Uterus (tissue), 4 donors: ENCODE measurements around the gene TAGLN2. TPM values are rescaled to one million over a fixed set of nuclear protein-coding genes. Genes with fewer than 3 reads are reported as not detected.

Experiments used
- DNase-seq, 2 donors: peaks; one replicate each; pipeline ENCODE4 v3.0.0-alpha.2; 2019 to 2020
- H3K27ac ChIP-seq, 2 donors: fragments of 200-600 bp; sonication (generic); 1 replicate in 1 of 2; 2 replicates in 1 of 2; pipeline ENCODE4 v1.5.1; 2016 to 2018
- H3K27me3 ChIP-seq, 2 donors: fragments of 200-600 bp; sonication (generic); one replicate each; pipeline ENCODE4 v1.5.1; 2018 to 2019; ENCODE audit warnings: control low read depth in 1 of 2
- H3K36me3 ChIP-seq, 2 donors: fragments of 200-600 bp; sonication (generic); one replicate each; pipeline ENCODE4 v1.5.1; 2019; ENCODE audit warnings: control low read depth in 1 of 2
- H3K4me1 ChIP-seq, 2 donors: fragments of 200-600 bp; sonication (generic); one replicate each; pipeline ENCODE4 v1.5.1; 2018 to 2019; ENCODE audit warnings: control low read depth in 1 of 2
- H3K4me3 ChIP-seq, 2 donors: fragments of 200-600 bp; sonication (generic); 1 replicate in 1 of 2; 2 replicates in 1 of 2; pipeline ENCODE4 v1.5.1; 2018 to 2019; ENCODE audit warnings: mild to moderate bottlenecking in 1 of 2
- H3K9me3 ChIP-seq, 2 donors: fragments of 200-600 bp; sonication (generic); one replicate each; pipeline ENCODE4 v1.5.1; 2019; ENCODE audit warnings: control low read depth in 1 of 2
- POLR2A ChIP-seq, 2 donors: fragments of 450-650 bp; IDR thresholded peaks; one replicate each; pipeline ENCODE4 v1.6.1; 2016; ENCODE audit warnings: antibody characterized with exemption in 2 of 2, mild to moderate bottlenecking in 1 of 2, moderate library complexity in 1 of 2
- intact Hi-C: fragments of 100-400 bp; cut with DNase I; formaldehyde crosslinking; loops from one replicate; pipeline ENCODE4 v1.15.1; 2023; ENCODE audit warnings: low total_unique reads
- total RNA-seq, 4 donors: library from RNA; depleted of rRNA in 3 of 4; stranded (reverse); fragments of >200 nt in 3 of 4; gene quantifications; one replicate each; pipeline versions ENCODE4 v1.1.0 to v1.2.4, GENCODE V29; 2014 to 2023
- TF ChIP-seq, protein P1 (sequence below), 4 experiments: fragments of 200-600 bp in 2 of 4; fragments of 450-650 bp in 2 of 4; sonication (generic) in 2 of 4; IDR thresholded peaks; one replicate each; pipeline ENCODE4 v1.5.1; 2016 to 2019; ENCODE audit warnings: antibody characterized with exemption in 4 of 4, mild to moderate bottlenecking in 2 of 4, moderate library complexity in 1 of 4
- donor health status: DM: yes; HTN: yes; CAD: no.

TAGLN2 gene
- total RNA-seq, 4 donors from 2014 or later: 113 to 246 (median 197) TPM

DNA sequence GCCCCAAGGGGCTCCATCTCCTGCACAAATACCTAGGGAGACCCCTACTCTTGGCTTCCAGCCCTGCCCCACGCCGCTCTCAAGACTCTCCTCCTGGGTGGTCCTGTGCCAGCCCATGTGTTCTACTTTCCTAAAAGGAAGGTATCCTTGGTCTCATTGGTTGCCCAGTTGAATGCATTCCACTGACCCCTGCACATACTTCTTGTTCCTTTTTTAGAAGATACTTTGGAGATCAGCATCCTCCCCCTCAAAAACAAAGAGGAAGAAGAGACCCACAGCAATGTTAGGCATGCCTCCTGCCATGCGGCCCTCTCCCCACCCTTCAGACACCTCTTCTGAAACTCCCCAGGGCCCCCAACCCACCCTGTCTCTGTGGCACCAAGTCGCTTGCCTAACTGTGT is 24.7 kb upstream of the TAGLN2 start:
- H3K4me1 ChIP-seq: no peaks in the 10 kb centered on the region
- H3K27me3 ChIP-seq: no peaks in the 10 kb centered on the region
- intact Hi-C loops: no loop called here
- no peaks in the 10 kb centered on the region for H3K9me3 ChIP-seq
- H3K36me3 ChIP-seq: no peaks in the 10 kb centered on the region
- no peak overlapping the region for H3K27ac ChIP-seq
- H3K4me3 ChIP-seq: no peak overlapping the region
- TF ChIP-seq POLR2A (IDR thresholded peaks at IDR 0.05): no peak
- TF ChIP-seq, protein P1, sequence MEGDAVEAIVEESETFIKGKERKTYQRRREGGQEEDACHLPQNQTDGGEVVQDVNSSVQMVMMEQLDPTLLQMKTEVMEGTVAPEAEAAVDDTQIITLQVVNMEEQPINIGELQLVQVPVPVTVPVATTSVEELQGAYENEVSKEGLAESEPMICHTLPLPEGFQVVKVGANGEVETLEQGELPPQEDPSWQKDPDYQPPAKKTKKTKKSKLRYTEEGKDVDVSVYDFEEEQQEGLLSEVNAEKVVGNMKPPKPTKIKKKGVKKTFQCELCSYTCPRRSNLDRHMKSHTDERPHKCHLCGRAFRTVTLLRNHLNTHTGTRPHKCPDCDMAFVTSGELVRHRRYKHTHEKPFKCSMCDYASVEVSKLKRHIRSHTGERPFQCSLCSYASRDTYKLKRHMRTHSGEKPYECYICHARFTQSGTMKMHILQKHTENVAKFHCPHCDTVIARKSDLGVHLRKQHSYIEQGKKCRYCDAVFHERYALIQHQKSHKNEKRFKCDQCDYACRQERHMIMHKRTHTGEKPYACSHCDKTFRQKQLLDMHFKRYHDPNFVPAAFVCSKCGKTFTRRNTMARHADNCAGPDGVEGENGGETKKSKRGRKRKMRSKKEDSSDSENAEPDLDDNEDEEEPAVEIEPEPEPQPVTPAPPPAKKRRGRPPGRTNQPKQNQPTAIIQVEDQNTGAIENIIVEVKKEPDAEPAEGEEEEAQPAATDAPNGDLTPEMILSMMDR (IDR thresholded peaks at IDR 0.05): no peak
- no peak for DNase-seq

DNA sequence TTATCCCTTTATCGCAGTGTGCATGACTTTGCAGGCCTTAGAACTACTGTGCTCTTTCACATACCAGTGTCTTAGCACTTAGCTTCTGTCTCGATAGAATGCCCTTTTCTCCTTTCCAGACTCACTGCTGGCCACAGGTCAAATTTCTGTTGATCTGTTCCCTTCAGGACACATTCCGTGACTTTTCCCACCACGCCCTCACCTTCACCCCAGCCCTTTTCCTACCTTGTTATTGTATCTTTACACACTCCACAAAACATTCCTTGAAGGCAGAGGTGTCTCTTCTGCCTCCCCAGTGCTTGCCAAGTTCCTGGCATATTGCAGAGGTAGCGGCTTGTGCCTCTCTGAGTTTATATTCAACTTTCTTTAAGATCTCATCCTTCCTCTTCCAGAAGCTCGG is 23.8 kb upstream of the TAGLN2 start:
- TF ChIP-seq POLR2A (IDR thresholded peaks at IDR 0.05): no peak
- TF ChIP-seq, protein P1 (IDR thresholded peaks at IDR 0.05): no peak
- H3K9me3 ChIP-seq: no peaks in the 10 kb centered on the region
- H3K4me1 ChIP-seq: peaks cover 0 to 6% of the 10 kb centered on the region in 2 donors
- no peaks in the 10 kb centered on the region for H3K27me3 ChIP-seq
- no peak overlapping the region for H3K4me3 ChIP-seq
- intact Hi-C loops: no loop called here
- no peak overlapping the region for H3K27ac ChIP-seq
- no peaks in the 10 kb centered on the region for H3K36me3 ChIP-seq
- DNase-seq: no peak

DNA sequence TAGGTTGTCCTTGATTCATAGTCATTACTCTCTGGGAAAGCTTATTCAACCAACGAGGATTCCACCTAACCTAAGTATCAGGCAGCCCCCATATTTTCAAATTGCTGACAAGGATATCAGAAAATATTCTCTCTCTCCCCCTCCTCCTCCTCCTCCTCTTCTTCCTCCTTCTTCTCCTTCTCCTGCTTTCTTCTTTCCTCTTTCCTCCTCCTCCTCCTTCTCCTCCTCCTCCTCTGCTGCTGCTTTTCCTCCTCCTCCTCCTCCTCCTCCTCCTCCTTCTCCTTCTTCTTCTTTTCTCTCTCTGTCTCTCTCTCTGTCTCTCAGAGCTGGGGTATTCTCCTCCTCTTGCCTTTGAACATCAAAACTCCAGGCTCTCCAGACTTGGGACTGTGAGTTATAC is 22.6 kb upstream of the TAGLN2 start:
- intact Hi-C loops: no loop called here
- TF ChIP-seq, protein P1 (IDR thresholded peaks at IDR 0.05): no peak
- TF ChIP-seq POLR2A (IDR thresholded peaks at IDR 0.05): no peak

DNA sequence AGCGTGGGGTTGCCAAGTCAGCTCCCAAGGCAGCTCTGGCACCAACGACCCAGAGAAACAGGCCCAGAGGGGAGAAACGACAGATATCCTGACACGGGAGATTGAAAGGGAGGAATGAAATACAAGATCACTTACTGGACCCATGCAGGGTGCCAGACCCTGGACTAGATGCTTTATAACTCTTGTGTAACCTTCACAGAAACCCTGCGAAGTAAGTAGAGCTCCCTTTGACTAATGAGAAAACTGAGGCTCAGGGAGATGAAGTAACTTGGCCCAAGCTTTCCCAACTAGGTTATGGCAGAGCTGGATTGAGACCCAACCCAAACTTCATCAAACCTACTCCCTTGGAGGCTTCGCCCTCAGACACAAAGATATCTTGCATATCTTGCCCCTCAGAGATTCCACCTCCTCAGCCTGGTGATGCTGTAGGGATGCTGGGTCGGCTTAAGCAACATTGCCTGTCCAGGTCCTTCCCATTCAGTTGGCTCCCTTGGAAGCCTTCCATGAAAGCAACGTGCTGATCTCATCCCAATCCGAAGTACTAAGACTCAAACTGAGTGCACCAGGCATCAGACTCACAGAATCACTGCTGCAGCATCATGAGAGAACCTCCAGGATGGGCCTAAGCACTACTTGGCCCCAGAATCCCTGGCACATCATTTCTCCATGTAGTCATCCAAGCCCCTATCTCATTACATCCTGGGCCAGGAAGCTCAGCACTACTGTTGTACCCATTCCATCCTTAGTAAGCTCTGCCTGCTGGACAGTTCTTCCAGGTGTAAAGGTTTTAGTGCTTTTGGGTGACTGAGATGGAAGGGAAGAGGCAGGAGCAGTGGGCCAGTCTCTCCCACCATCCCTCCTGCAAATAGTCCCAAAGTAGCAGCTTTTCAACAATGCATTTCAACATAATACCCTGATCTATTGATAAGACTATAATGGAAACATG is 21.2 kb upstream of the TAGLN2 start:
- Histone ChIP-seq H3K36me3 (no peaks in the 10 kb centered on the region), H3K27me3 (no peaks in the 10 kb centered on the region), H3K9me3 (no peaks in the 10 kb centered on the region), H3K4me3 (peak overlapping the region in 1 of 2 donors; percentile 23), H3K27ac (peak overlapping the region in 1 of 2 donors; percentile 8), H3K4me1 (peaks cover 0 to 7% of the 10 kb centered on the region in 2 donors)
- TF ChIP-seq POLR2A (IDR thresholded peaks at IDR 0.05): no peak
- TF ChIP-seq, protein P1 (IDR thresholded peaks at IDR 0.05): no peak
- no peak for DNase-seq
- intact Hi-C loops: no loop called here

More for the DNA sequence above, 22.6 kb upstream of the TAGLN2 start:
- Histone ChIP-seq H3K9me3 (no peaks in the 10 kb centered on the region), H3K36me3 (no peaks in the 10 kb centered on the region), H3K27me3 (no peaks in the 10 kb centered on the region), H3K4me3 (no peak overlapping the region), H3K27ac (no peak overlapping the region), H3K4me1 (peaks cover 0 to 7% of the 10 kb centered on the region in 2 donors)
- DNase-seq: no peak
